ENCODE results near the gene PPM1H.

DNA sequence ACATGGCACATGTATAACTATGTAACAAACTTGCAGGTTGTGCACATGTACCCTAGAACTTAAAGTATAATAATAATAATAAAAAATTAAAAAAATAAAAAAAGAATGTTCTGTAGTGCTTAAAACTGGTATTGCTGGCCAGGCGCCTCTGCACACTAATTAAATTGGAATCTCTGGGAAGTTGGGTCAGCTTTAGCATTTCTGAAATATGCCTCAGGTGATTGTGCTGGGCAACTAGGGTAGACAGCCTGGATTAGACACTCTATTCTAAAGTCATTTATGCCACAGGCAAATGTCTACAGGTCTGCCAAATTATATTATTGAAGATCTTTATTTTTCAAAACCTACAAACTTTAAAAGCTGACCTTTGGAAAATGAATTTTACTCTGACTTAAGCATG is 55.3 kb downstream of the PPM1H start:
- no peak for TF ChIP-seq POLR2AphosphoS5 (IDR thresholded peaks at IDR 0.05; ENCODE audit: borderline replicate concordance, low read depth, low read length)
- no peak for TF ChIP-seq EZH2 (IDR thresholded peaks at IDR 0.05)

Measured in SK-N-MC (cell line).